Ovary (tissue), 9 donors: ENCODE measurements around the gene SLC9A9. TPM values are rescaled to one million over a fixed set of nuclear protein-coding genes. Genes with fewer than 3 reads are reported as not detected.

Source experiments
- DNase-seq, 5 donors: peaks; one replicate each; pipeline ENCODE4 v3.0.0-alpha.2; 2019 to 2020
- H3K27ac ChIP-seq, 2 donors: fragments of 200-600 bp; one replicate each; pipeline versions ENCODE4 v1.5.1 to v1.8.0; 2019 to 2022
- H3K27me3 ChIP-seq: fragments of 200-600 bp; one replicate; pipeline ENCODE4 v1.8.0; 2022
- H3K36me3 ChIP-seq: fragments of 200-600 bp; sonication (generic); one replicate; pipeline ENCODE4 v1.5.1; 2019
- H3K4me1 ChIP-seq: one replicate; pipeline ENCODE4 v1.8.1; 2013; ENCODE audit warnings: mild to moderate bottlenecking, moderate library complexity; ENCODE audit not compliant: insufficient read depth
- H3K4me3 ChIP-seq: fragments of 200-600 bp; sonication (generic); one replicate; pipeline ENCODE4 v1.5.1; 2017
- H3K9me3 ChIP-seq, 2 donors: fragments of 200-600 bp in 1 of 2; sonication (generic) in 1 of 2; one replicate each; pipeline versions ENCODE4 v1.5.1 to v1.8.1; 2013 to 2019; ENCODE audit warnings: mild to moderate bottlenecking in 1 of 2, moderate library complexity in 1 of 2
- CTCF ChIP-seq, 3 donors: fragments of 450-650 bp in 2 of 3; fragments of 200-600 bp in 1 of 3; IDR thresholded peaks; one replicate each; pipeline versions ENCODE4 v1.5.1 to v1.8.0; 2016 to 2022; ENCODE audit warnings: antibody characterized with exemption in 3 of 3, mild to moderate bottlenecking in 1 of 3
- EP300 ChIP-seq: sonication (generic); formaldehyde crosslinking; IDR thresholded peaks from one replicate; pipeline ENCODE4 v1.6.1; 2017; ENCODE audit warnings: antibody characterized with exemption
- POLR2A ChIP-seq: fragments of 450-650 bp; IDR thresholded peaks from one replicate; pipeline ENCODE4 v1.6.1; 2017; ENCODE audit warnings: antibody characterized with exemption, mild to moderate bottlenecking, moderate library complexity
- WGBS, 3 donors: extraction: QIAGEN DNeasy Blood & Tissue Kit in 1 of 3; methylation state at CpG; one replicate each; pipeline versions ENCODE4 v1.1.5 to v1.1.7; 2013 to 2017; 5-methylcytosine and 5-hydroxymethylcytosine counted together
- intact Hi-C, 4 donors: fragments of 100-400 bp; cut with DNase I; formaldehyde crosslinking; loops; one replicate each; pipeline versions ENCODE4 v1.11.0 to v1.15.1; 2022 to 2023
- polyA plus RNA-seq, 2 donors: library from polyadenylated mRNA; stranded (reverse); fragments of 200-250 nt in 1 of 2; fragments of 350-450 nt in 1 of 2; fragmentation: Illumina TruSeq in 1 of 2; extraction: RNeasy Lipid Tissue Mini Kit (QIAGEN cat#74804) in 1 of 2; gene quantifications; one replicate each; pipeline ENCODE4 v1.2.3, GENCODE V29; 2013 to 2014
- total RNA-seq, 7 donors: library from RNA; depleted of rRNA in 2 of 7; stranded (reverse); fragments of >200 nt in 2 of 7; fragmentation: NEBNext Ultra II Directional in 3 of 7; extraction: Animal tissue kit (Norgen Biotek cat#: 25700) in 3 of 7; gene quantifications; one replicate each; pipeline versions ENCODE4 v1.1.0 to v1.2.4, GENCODE V29; 2016 to 2023
- donor health status: DM: no; HTN: no; CAD: no; lungs with moderate emphysema.
- donor health status: DM: no; HTN: no; CAD: no.
- donor health status: Bipolar disorder and iron deficiency.
- donor health status: DM: yes; HTN: yes; CAD: no.
- donor health status: DM: no; HTN: no; CAD: no.
- donor health status: DM: yes; HTN: yes; CAD: no.

Gene SLC9A9
- total and polyA plus RNA-seq, 9 donors = 7.0 to 22.7 (median 13.5) TPM

GRCh38 chr3:143228405-143228804, 619.9 kb downstream of the SLC9A9 start:
- intact Hi-C loops = no loop called here
- Histone ChIP-seq H3K36me3 (no peaks in the 10 kb centered on the region), H3K27ac (no peak overlapping the region), H3K4me1 (no peaks in the 10 kb centered on the region), H3K9me3 (no peaks in the 10 kb centered on the region), H3K27me3 (no peaks in the 10 kb centered on the region), H3K4me3 (no peak overlapping the region)
- no peak for DNase-seq
- 96 to 98% (median 96%) methylated on average over 12 of the region's 12 CpGs for WGBS, 3 donors
- TF ChIP-seq EP300 (no peak), POLR2A (no peak), CTCF (IDR thresholded peaks at IDR 0.05) (no peak)

- intact Hi-C loops = no loop called here
- 74 to 80% (median 77%) methylated on average over 10 of the region's 10 CpGs for WGBS, 3 donors
- H3K27ac ChIP-seq = no peak overlapping the region
- no peak for DNase-seq
- no peaks in the 10 kb centered on the region for H3K36me3 ChIP-seq
- peaks cover 1% of the 10 kb centered on the region for H3K4me1 ChIP-seq
- H3K27me3 ChIP-seq = no peaks in the 10 kb centered on the region
- no peaks in the 10 kb centered on the region for H3K9me3 ChIP-seq
- H3K4me3 ChIP-seq = no peak overlapping the region
- no peak for TF ChIP-seq EP300
- no peak for TF ChIP-seq CTCF (IDR thresholded peaks at IDR 0.05)
Observed at GRCh38 chr3:143226678-143227291, 621.5 kb downstream of the SLC9A9 start.

- WGBS, 3 donors = 93 to 95% (median 95%) methylated on average over 2 of the region's 2 CpGs
- Histone ChIP-seq H3K4me1 (peaks cover 1% of the 10 kb centered on the region), H3K27me3 (no peaks in the 10 kb centered on the region), H3K9me3 (no peaks in the 10 kb centered on the region), H3K36me3 (no peaks in the 10 kb centered on the region), H3K4me3 (no peak overlapping the region), H3K27ac (no peak overlapping the region)
- no peak for DNase-seq
- no peak for TF ChIP-seq CTCF (IDR thresholded peaks at IDR 0.05)
- no peak for TF ChIP-seq POLR2A
- TF ChIP-seq EP300 = no peak
- intact Hi-C loops = no loop called here
Observed at GRCh38 chr3:143224716-143225115, 623.6 kb downstream of the SLC9A9 start.

GRCh38 chr3:143222981-143223380, 625.3 kb downstream of the SLC9A9 start:
- Histone ChIP-seq H3K4me3 (no peak overlapping the region), H3K27me3 (no peaks in the 10 kb centered on the region), H3K4me1 (peaks cover 1% of the 10 kb centered on the region), H3K9me3 (no peaks in the 10 kb centered on the region), H3K27ac (no peak overlapping the region), H3K36me3 (no peaks in the 10 kb centered on the region)
- TF ChIP-seq EP300 = no peak
- no peak for TF ChIP-seq CTCF (IDR thresholded peaks at IDR 0.05)
- no peak for TF ChIP-seq POLR2A
- 92 to 98% (median 95%) methylated on average over 1 of the region's 1 CpG for WGBS, 3 donors
- intact Hi-C loops = no loop called here
- no peak for DNase-seq
